Adipocyte (in vitro differentiated cells): ENCODE data around the gene EIF3A.
"Not testable (repeated sequence)": the region's sequence is repeated elsewhere in the genome, so short reads cannot be mapped to it uniquely, and the experiment has no call there.

Source experiments
- DNase-seq: peaks from one replicate; pipeline ENCODE4 v3.0.0-alpha.2; 2015; ENCODE audit warnings: low read depth
- H3K27me3 ChIP-seq: replicated peaks from 2 replicates; pipeline ENCODE4 v1.7.0; 2013; ENCODE audit warnings: mild to moderate bottlenecking, low read length, moderate library complexity; ENCODE audit not compliant: control insufficient read depth, insufficient read depth
- H3K36me3 ChIP-seq: 2 replicates; pipeline ENCODE4 v1.7.0; 2013; ENCODE audit warnings: low read length, mild to moderate bottlenecking, moderate library complexity; ENCODE audit not compliant: control insufficient read depth, insufficient read depth, severe bottlenecking
- H3K4me1 ChIP-seq: 2 replicates; pipeline ENCODE4 v1.7.0; 2013; ENCODE audit warnings: mild to moderate bottlenecking, low read length, moderate library complexity; ENCODE audit not compliant: control insufficient read depth, insufficient read depth
- H3K4me3 ChIP-seq: 2 replicates; pipeline ENCODE4 v1.7.0; 2013; ENCODE audit warnings: mild to moderate bottlenecking, low read length, moderate library complexity
- H3K9ac ChIP-seq: 2 replicates; pipeline ENCODE4 v1.7.0; 2013; ENCODE audit warnings: mild to moderate bottlenecking, low read length, moderate library complexity
- H3K9me3 ChIP-seq: 2 replicates; pipeline ENCODE4 v1.7.0; 2013; ENCODE audit warnings: mild to moderate bottlenecking, low read length, moderate library complexity; ENCODE audit not compliant: control insufficient read depth

Gene EIF3A

DNA sequence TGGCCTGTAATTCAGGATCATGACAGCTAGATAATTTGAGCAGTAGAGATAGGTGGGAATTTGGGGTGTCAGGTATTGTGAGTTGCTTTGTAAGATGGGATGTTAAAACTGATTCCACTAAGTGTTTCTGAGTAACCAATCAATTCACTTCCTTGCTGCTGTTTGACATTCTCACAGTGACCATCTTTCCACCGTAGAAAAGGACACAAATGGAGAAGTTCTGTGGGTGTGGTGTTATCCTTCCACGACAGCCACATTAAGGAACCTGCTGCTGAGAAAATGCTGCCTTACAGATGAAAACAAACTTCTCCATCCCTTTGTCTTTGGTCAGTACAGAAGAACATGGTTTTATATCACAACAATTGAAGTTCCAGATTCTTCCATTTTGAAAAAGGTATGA, 27.2 kb upstream of the EIF3A start:
- H3K36me3 ChIP-seq: peaks cover 38% of the 10 kb centered on the region
- not testable (repeated sequence) for DNase-seq

DNA sequence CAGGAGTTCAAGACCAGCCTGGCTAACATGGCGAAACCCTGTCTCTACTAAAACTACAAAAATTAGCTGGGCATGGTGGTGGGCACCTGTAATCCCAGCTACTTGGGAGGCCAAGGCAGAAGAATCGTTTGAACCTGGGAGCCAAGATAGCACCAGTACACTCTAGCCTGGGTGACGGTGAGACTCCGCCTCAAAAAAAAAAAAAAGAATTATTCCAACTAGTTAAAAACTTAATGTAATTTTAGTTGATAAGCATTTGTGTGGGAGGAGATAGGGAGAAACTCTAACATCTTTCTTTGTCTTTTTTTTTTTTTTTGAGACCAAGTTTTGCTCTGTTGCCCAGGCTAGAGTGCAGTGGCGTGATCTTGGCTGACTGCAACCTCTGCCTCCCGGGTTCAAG, 26.5 kb upstream of the EIF3A start:
- not testable (repeated sequence) for H3K27me3 ChIP-seq, H3K9ac ChIP-seq, H3K4me3 ChIP-seq, DNase-seq, H3K9me3 ChIP-seq
- Histone ChIP-seq H3K4me1 (peaks cover 26% of the 10 kb centered on the region), H3K36me3 (peaks cover 35% of the 10 kb centered on the region)

More for the DNA sequence above, 27.2 kb upstream of the EIF3A start:
- peaks cover 32% of the 10 kb centered on the region for H3K4me1 ChIP-seq
- H3K9ac ChIP-seq, H3K27me3 ChIP-seq, H3K9me3 ChIP-seq, H3K4me3 ChIP-seq: not testable (repeated sequence)

DNA sequence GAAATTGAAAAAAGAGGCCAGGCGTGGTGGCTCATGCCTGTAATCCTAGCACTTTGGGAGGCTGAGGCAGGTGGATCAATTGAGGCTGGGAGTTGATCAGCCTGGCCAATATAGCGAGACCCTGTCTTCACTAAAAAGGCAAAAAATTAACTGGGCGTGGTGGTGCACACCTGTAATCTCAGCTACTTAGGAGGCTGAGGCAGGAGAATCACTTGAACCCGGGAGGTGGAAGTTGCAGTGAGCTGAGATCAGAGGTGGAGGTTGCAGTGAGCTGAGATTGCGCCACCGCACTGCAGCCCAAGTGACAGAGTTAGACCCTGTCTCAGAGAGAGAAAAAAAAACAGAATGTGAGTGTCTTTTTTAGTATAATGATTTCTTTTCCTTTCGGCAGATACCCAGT, 25.3 kb upstream of the EIF3A start:
- peaks cover 26% of the 10 kb centered on the region for H3K36me3 ChIP-seq
- not testable (repeated sequence) for H3K27me3 ChIP-seq

DNA sequence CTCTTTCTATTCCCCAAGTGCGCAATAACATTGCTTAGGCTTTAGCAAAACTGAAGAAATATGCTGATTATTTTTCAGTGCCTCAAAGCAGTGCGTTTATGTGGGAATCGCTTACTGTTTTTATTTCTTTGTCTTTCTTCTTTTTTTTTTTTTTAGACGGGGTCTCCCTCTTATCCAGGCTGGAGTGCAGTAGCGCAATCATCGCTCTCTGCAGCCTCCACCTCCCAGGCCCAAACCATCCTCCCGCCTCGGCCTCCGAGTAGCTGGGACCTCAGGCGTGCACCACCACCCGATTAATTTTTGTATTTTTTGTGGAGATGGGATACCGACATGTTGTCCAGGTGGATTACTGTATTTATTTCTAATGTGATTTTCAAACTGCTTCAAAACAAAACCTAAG, 24.5 kb upstream of the EIF3A start:
- H3K4me3 ChIP-seq: peak overlapping the region; percentile 92
- DNase-seq: no peak

More for the DNA sequence above, 25.3 kb upstream of the EIF3A start:
- H3K4me3 ChIP-seq: peak overlapping the region; percentile 92
- not testable (repeated sequence) for DNase-seq, H3K9me3 ChIP-seq
- peak overlapping the region; percentile 93 for H3K9ac ChIP-seq
- peaks cover 18% of the 10 kb centered on the region for H3K4me1 ChIP-seq

DNA sequence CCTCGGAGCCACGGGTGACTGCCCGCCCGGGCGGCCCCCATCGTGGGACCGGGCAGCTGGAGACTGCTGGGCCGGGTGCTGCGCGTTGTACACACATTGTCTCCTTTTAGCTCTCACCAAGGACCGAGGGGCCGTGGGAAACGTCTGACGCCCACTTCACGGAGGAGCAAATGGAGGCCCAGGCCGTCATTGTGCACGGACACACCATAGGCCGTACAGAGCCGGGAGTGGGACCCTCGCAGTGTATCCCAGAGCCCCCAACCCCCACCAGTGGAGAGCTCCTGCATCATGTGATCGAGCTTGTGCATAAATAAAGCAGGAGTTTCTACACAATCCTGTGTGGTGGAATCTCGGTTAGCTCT, 24.0 kb upstream of the EIF3A start:
- no peak for DNase-seq
- Histone ChIP-seq H3K36me3 (peaks cover 13% of the 10 kb centered on the region), H3K4me3 (peak overlapping the region; percentile 92), H3K27me3 (no peaks in the 10 kb centered on the region), H3K4me1 (peaks cover 21% of the 10 kb centered on the region), H3K9me3 (no peaks in the 10 kb centered on the region), H3K9ac (peak overlapping the region; percentile 93)

More for the DNA sequence above, 24.5 kb upstream of the EIF3A start:
- H3K9me3 ChIP-seq: no peaks in the 10 kb centered on the region
- peaks cover 25% of the 10 kb centered on the region for H3K4me1 ChIP-seq
- H3K36me3 ChIP-seq: peaks cover 18% of the 10 kb centered on the region
- no peaks in the 10 kb centered on the region for H3K27me3 ChIP-seq
- peak overlapping the region; percentile 93 for H3K9ac ChIP-seq

DNA sequence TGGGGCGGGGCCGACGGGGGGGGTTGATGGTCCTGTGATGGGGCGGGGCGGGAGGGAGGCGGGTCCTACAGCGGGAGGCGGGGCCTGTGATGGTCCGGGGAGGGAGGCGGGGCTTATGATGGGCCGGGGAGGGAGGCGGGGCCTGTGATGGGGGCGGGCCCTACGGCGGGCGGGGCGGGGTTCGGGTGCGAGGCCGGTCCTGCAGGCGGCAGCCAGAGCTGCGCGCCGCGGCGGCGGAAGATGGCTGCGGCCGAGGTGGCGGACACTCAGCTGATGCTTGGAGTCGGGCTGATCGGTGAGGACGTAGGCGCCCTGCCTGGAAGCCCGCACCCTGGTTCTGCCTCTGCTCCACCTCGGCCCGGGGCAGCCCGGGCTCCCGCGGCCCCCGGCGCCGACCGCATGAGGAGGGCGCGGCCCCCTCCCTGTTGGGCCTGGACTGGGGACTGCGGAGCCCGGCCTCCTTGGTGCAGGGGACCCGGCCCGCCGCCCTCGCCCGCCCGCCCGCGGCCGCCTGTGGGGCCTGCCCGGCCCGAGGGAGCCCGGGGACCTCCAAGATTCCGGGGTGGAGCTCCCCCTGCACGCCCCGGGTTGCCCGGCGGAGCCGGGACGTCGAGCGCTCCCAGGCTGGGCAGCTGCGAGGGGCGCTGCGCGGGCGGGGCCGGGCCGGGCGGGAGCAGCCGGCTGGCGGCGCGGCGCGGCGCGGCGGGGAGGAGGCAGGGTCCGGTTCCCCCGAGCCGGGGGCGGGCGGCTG, 23.5 kb upstream of the EIF3A start, which contains the start of gene DENND10:
Gene DENND10, plus strand, starts transcription at position 211 of the 751 bp plus-strand sequence. Its CDS starts 30 bp downstream, at position 241.
- Histone ChIP-seq H3K36me3 (peaks cover 11% of the 10 kb centered on the region), H3K9ac (peak within 1 kb of the TSS; percentile 93), H3K9me3 (no peaks in the 10 kb centered on the region), H3K27me3 (no peaks in the 10 kb centered on the region), H3K4me3 (peak within 1 kb of the TSS; percentile 92), H3K4me1 (peaks cover 21% of the 10 kb centered on the region)
- DNase-seq: peak; percentile 95

DNA sequence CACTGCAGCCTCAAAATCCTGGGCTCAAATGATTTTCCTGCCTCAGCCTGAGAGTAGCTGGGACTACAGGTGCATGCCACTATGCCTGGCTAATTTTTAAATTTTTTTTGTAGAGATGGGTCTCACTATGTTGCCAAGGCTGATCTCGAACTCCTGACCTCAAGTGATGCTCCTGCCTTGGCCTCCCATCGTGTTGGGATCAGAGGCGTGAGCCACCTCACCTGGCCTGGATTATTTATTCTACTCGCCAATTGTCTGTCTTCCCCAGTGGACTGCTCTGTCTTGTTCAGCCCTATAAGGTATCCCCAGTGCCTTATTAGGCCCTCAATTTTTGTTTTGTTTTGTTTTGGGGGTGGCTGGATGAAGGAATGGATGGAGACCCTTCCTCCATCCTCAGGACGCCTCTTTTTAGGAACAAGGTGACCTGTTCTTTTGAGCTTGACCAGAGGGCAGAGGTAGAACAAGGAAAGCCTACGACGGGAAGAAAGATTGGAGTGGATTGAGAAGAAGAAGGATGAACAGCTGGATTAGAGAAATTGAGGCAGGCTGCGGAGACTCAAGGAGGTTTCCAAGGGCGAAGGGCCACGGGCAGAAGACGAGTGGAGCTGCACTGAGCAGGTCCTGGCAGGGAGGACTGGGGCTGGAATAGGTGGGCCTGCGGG, 22.8 kb upstream of the EIF3A start:
- Histone ChIP-seq H3K27me3 (no peaks in the 10 kb centered on the region), H3K4me1 (peaks cover 21% of the 10 kb centered on the region), H3K4me3 (no peak overlapping the region), H3K9me3 (no peaks in the 10 kb centered on the region), H3K9ac (no peak overlapping the region), H3K36me3 (peaks cover 8% of the 10 kb centered on the region)
- no peak for DNase-seq

DNA sequence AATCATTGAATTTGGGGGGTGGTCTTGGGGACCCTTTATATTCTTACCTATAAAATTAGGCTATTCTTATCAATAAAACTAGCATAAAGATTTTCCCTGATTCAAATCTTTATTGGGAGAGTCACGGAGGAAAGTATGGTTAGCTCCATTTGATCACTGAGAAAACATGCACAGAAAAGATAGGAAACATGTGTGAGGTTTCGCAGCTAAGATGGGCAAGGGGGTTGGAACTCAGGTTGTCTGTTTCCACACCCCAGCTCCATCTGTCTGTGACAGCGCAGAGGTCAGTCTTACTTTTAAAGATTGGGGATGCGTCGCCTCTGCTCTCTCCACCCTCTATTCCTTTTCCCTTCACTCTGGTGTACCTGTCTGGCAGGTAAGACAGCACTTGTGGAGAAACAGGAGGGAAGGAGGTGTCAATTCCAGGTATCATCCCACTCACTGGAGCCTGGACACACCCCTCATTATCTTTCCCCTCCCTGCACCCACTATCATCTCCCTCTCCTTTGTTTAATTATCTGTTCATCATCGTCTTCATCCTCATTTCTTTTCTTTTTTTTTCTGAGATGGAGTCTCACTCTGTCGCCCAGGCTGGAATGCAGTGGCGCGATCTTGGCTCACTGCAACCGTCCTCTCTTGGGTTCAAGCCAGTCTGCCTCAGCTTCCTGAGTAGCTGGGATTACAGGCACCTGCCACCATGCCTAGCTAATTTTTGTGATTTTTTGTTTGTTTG, 20.9 kb upstream of the EIF3A start:
- DNase-seq: no peak
- H3K4me1 ChIP-seq: peaks cover 21% of the 10 kb centered on the region

DNA sequence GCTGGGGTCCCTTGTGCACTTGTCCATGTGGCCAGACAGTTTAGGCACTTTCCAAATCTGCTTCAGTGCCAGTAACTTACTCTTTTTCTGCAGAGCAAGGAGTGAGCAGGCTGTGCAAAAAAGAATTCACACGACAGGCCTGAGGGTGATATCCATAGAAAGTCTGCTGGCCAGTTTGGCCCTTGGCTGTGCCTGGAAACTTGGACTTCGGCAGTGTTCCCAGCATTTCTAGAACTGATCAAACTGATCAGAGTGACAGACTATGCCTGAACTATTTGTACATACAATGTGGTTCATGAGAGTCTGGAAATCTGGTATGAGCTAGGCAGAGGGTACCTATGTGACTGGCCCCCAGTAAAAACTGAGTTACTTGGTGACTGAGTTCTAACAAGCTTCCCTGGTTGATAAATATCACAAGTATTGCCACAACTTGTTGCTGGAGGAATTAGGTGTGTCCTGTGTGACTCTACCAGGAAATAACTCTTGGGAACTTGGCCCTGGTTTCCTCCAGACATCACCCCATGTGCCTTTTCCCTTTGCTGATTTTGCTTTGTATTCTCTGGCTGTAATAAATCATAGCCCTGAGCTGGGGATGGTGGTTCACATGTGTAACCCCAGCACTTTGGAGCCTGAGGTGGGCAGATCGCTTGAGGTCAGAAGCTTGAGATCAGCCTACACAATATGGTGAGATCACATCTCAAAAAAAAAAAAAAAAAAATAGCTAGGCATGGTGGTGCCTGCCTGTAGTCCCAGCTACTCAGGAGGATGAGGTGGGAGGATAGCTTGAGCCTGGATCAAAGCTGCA, 20.0 kb upstream of the EIF3A start:
- Histone ChIP-seq H3K4me1 (peaks cover 19% of the 10 kb centered on the region), H3K9me3 (no peaks in the 10 kb centered on the region), H3K9ac (no peak overlapping the region), H3K4me3 (no peak overlapping the region), H3K36me3 (no peaks in the 10 kb centered on the region), H3K27me3 (no peaks in the 10 kb centered on the region)
- no peak for DNase-seq

More for the DNA sequence above, 20.9 kb upstream of the EIF3A start:
- H3K36me3 ChIP-seq: no peaks in the 10 kb centered on the region
- no peak overlapping the region for H3K4me3 ChIP-seq
- H3K27me3 ChIP-seq: no peaks in the 10 kb centered on the region
- H3K9ac ChIP-seq: no peak overlapping the region
- no peaks in the 10 kb centered on the region for H3K9me3 ChIP-seq

DNA sequence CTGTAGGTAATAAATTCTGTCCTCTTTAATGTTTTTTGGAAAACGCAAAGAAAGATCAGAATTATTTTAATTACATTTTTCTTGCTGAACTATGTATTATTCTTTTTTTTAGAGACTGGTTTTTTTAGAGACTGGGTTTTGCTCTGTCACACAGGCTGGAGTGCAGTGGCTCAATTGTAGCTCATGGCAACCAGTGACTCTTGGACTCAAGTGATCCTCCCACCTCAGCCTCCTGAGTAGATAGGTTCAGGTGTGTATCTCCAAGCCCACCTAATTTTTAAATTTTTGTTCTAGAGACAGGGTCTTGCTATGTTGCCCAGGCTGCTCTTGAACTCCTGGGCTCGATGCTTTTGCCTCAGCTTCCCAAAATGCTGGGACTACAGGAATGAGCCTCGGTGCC, 18.0 kb upstream of the EIF3A start:
- no peak overlapping the region for H3K9ac ChIP-seq
- no peaks in the 10 kb centered on the region for H3K27me3 ChIP-seq
- peaks cover 8% of the 10 kb centered on the region for H3K4me1 ChIP-seq
- no peak for DNase-seq
- no peaks in the 10 kb centered on the region for H3K9me3 ChIP-seq
- no peaks in the 10 kb centered on the region for H3K36me3 ChIP-seq
- no peak overlapping the region for H3K4me3 ChIP-seq
